H1 (cell line): Measurements from ENCODE around the gene CNOT9. TPM values are rescaled to one million over a fixed set of nuclear protein-coding genes. Genes with fewer than 3 reads are reported as not detected.

Experiments
- CTBP2 ChIP-seq: IDR thresholded peaks from 2 replicates; pipeline ENCODE4 v1.7.0; 2011; ENCODE audit warnings: borderline replicate concordance, mild to moderate bottlenecking, moderate library complexity, mixed read lengths, low read length; ENCODE audit not compliant: insufficient read depth, insufficient read length
- USF2 ChIP-seq: IDR thresholded peaks from 2 replicates; pipeline ENCODE4 v1.6.1; 2011; ENCODE audit warnings: low read length, improper control_type of control experiment
- YY1 ChIP-seq: IDR thresholded peaks from 2 replicates; pipeline ENCODE4 v1.6.1; 2011; ENCODE audit warnings: low read depth, mild to moderate bottlenecking, low read length
- polyA plus RNA-seq, 7 experiments: library from polyadenylated mRNA; depleted of rRNA in 3 of 7; stranded (reverse) in 5 of 7; unstranded in 2 of 7; fragments of >200 nt in 5 of 7; fragments of 200-250 nt in 2 of 7; gene quantifications; 1 replicate in 5 of 7; 2 replicates in 1 of 7; 4 replicates in 1 of 7; pipeline versions ENCODE4 v1.2.1 to v1.2.3, GENCODE V29; 2011 to 2013; ENCODE audit warnings: missing spikeins in 2 of 7, mixed read lengths in 2 of 7
- total RNA-seq: library from RNA; stranded (reverse); fragmentation: NEBNext Ultra II Directional; extraction: Animal tissue kit (Norgen Biotek cat#: 25700); gene quantifications from 2 replicates; pipeline ENCODE4 v1.2.1, GENCODE V29; 2021
- TF ChIP-seq, protein P1 (sequence below): fragments of 300-600 bp; sonication (generic); IDR thresholded peaks from 2 replicates; pipeline ENCODE4 v1.7.1; 2012; ENCODE audit warnings: low read length, moderate library complexity, mild to moderate bottlenecking, inconsistent platforms; ENCODE audit not compliant: insufficient replicate concordance

Gene CNOT9
- total and polyA plus RNA-seq, 2 of the 8 experiments (the other 6 are each of a cell fraction or from before 2014, with no cell fraction given): 79.3 to 81.2 TPM

DNA sequence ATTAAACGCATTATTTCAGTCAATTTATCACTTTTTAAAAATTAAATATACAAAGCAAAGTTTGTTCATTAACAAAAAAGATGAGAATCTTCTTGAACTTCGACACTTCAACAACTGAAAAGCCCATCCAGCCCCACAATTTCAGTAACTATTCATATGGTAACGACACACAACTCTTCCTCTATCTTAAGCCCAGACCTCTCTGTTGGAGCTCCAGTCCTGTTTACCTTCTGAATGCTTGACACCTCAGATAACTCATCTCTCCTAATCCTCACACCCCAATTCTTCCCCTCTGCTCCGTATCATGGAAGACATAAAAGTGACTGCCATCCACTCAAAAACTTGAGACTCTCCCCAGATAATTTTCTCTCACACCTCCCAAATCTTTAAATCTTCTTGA is 13.1 kb upstream of the CNOT9 start (continued):
- TF ChIP-seq, protein P1, sequence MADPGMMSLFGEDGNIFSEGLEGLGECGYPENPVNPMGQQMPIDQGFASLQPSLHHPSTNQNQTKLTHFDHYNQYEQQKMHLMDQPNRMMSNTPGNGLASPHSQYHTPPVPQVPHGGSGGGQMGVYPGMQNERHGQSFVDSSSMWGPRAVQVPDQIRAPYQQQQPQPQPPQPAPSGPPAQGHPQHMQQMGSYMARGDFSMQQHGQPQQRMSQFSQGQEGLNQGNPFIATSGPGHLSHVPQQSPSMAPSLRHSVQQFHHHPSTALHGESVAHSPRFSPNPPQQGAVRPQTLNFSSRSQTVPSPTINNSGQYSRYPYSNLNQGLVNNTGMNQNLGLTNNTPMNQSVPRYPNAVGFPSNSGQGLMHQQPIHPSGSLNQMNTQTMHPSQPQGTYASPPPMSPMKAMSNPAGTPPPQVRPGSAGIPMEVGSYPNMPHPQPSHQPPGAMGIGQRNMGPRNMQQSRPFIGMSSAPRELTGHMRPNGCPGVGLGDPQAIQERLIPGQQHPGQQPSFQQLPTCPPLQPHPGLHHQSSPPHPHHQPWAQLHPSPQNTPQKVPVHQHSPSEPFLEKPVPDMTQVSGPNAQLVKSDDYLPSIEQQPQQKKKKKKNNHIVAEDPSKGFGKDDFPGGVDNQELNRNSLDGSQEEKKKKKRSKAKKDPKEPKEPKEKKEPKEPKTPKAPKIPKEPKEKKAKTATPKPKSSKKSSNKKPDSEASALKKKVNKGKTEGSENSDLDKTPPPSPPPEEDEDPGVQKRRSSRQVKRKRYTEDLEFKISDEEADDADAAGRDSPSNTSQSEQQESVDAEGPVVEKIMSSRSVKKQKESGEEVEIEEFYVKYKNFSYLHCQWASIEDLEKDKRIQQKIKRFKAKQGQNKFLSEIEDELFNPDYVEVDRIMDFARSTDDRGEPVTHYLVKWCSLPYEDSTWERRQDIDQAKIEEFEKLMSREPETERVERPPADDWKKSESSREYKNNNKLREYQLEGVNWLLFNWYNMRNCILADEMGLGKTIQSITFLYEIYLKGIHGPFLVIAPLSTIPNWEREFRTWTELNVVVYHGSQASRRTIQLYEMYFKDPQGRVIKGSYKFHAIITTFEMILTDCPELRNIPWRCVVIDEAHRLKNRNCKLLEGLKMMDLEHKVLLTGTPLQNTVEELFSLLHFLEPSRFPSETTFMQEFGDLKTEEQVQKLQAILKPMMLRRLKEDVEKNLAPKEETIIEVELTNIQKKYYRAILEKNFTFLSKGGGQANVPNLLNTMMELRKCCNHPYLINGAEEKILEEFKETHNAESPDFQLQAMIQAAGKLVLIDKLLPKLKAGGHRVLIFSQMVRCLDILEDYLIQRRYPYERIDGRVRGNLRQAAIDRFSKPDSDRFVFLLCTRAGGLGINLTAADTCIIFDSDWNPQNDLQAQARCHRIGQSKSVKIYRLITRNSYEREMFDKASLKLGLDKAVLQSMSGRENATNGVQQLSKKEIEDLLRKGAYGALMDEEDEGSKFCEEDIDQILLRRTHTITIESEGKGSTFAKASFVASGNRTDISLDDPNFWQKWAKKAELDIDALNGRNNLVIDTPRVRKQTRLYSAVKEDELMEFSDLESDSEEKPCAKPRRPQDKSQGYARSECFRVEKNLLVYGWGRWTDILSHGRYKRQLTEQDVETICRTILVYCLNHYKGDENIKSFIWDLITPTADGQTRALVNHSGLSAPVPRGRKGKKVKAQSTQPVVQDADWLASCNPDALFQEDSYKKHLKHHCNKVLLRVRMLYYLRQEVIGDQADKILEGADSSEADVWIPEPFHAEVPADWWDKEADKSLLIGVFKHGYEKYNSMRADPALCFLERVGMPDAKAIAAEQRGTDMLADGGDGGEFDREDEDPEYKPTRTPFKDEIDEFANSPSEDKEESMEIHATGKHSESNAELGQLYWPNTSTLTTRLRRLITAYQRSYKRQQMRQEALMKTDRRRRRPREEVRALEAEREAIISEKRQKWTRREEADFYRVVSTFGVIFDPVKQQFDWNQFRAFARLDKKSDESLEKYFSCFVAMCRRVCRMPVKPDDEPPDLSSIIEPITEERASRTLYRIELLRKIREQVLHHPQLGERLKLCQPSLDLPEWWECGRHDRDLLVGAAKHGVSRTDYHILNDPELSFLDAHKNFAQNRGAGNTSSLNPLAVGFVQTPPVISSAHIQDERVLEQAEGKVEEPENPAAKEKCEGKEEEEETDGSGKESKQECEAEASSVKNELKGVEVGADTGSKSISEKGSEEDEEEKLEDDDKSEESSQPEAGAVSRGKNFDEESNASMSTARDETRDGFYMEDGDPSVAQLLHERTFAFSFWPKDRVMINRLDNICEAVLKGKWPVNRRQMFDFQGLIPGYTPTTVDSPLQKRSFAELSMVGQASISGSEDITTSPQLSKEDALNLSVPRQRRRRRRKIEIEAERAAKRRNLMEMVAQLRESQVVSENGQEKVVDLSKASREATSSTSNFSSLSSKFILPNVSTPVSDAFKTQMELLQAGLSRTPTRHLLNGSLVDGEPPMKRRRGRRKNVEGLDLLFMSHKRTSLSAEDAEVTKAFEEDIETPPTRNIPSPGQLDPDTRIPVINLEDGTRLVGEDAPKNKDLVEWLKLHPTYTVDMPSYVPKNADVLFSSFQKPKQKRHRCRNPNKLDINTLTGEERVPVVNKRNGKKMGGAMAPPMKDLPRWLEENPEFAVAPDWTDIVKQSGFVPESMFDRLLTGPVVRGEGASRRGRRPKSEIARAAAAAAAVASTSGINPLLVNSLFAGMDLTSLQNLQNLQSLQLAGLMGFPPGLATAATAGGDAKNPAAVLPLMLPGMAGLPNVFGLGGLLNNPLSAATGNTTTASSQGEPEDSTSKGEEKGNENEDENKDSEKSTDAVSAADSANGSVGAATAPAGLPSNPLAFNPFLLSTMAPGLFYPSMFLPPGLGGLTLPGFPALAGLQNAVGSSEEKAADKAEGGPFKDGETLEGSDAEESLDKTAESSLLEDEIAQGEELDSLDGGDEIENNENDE: peak; percentile 69
- TF ChIP-seq YY1 (no peak), USF2 (no peak), CTBP2 (no peak)
